GM18505 (cell line): ENCODE data around the gene EHMT1.
"Not testable (repeated sequence)": the region's sequence is repeated elsewhere in the genome, so short reads cannot be mapped to it uniquely, and the experiment has no call there.

Experiments used
- ATAC-seq: cut with Tn5 transposase; IDR thresholded peaks from one replicate; pipeline ENCODE4 v1.9.1; 2021; ENCODE audit not compliant: unreplicated experiment
- POLR2A ChIP-seq: IDR thresholded peaks from 4 replicates; pipeline ENCODE4 v1.6.1; 2011; ENCODE audit warnings: borderline replicate concordance; ENCODE audit not compliant: insufficient read depth, insufficient read length; ENCODE audit errors: extremely low read depth

Gene EHMT1

GRCh38 chr9:137765536-137765935 lies 146.7 kb downstream of the EHMT1 start:
- no peak for ATAC-seq
- no peak for TF ChIP-seq POLR2A

GRCh38 chr9:137771580-137771979 lies 152.8 kb downstream of the EHMT1 start:
- TF ChIP-seq POLR2A, result no peak
- no peak for ATAC-seq

GRCh38 chr9:137772281-137772873 lies 153.6 kb downstream of the EHMT1 start:
- ATAC-seq, result no peak
- no peak for TF ChIP-seq POLR2A

- ATAC-seq, result no peak
- no peak for TF ChIP-seq POLR2A
Measured at GRCh38 chr9:137774775-137775386, 156.1 kb downstream of the EHMT1 start.

- no peak for ATAC-seq
- TF ChIP-seq POLR2A, result no peak
Measured at GRCh38 chr9:137776306-137776995, 157.6 kb downstream of the EHMT1 start.

GRCh38 chr9:137777761-137778160 lies 159.0 kb downstream of the EHMT1 start:
- no peak for TF ChIP-seq POLR2A
- ATAC-seq, result no peak

GRCh38 chr9:137778336-137778735 lies 159.5 kb downstream of the EHMT1 start:
- no peak for ATAC-seq
- no peak for TF ChIP-seq POLR2A

- ATAC-seq, result no peak
- TF ChIP-seq POLR2A, result no peak
Measured at GRCh38 chr9:137778914-137779313, 160.1 kb downstream of the EHMT1 start.

- not testable (repeated sequence) for ATAC-seq
Measured at GRCh38 chr9:137780031-137780430, 161.2 kb downstream of the EHMT1 start.

- no peak for ATAC-seq
- no peak for TF ChIP-seq POLR2A
Measured at GRCh38 chr9:137781906-137782585, 163.2 kb downstream of the EHMT1 start.

- ATAC-seq, result no peak
- TF ChIP-seq POLR2A, result no peak
Measured at GRCh38 chr9:137783521-137783920, 164.7 kb downstream of the EHMT1 start.

GRCh38 chr9:137784046-137784445 lies 165.2 kb downstream of the EHMT1 start:
- ATAC-seq, result no peak
- no peak for TF ChIP-seq POLR2A

- no peak for TF ChIP-seq POLR2A
- ATAC-seq, result no peak
Measured at GRCh38 chr9:137784641-137785513, 166.1 kb downstream of the EHMT1 start.
